Natural killer cell (primary cell): Measurements from ENCODE around the gene ART1. TPM values are rescaled to one million over a fixed set of nuclear protein-coding genes. Genes with fewer than 3 reads are reported as not detected.

Source experiments
- ATAC-seq, 3 donors: fragments of 150-1000 bp in 2 of 3; fragments of 200-7000 bp in 1 of 3; cut with Tn5 transposase; 1 replicate in 1 of 3; 2 replicates in 2 of 3; pipeline ENCODE4 v1.10.0; 2021; ENCODE audit warnings: mild to moderate bottlenecking in 2 of 3, moderate library complexity in 2 of 3
- DNase-seq, 2 donors: peaks; one replicate each; pipeline versions ENCODE4 v3.0.0 to v3.0.0-alpha.2; 2013 to 2021; ENCODE audit warnings: mixed read lengths in 1 of 2
- H3K27ac ChIP-seq: one replicate; pipeline ENCODE4 v1.5.1; 2013; ENCODE audit warnings: mild to moderate bottlenecking, low read length
- H3K27me3 ChIP-seq: one replicate; pipeline ENCODE4 v1.6.1; 2013; ENCODE audit warnings: low read length; ENCODE audit not compliant: control insufficient read depth, insufficient read depth
- H3K36me3 ChIP-seq: one replicate; pipeline ENCODE4 v1.6.1; 2013; ENCODE audit warnings: low read length; ENCODE audit not compliant: control insufficient read depth, insufficient read depth
- H3K4me1 ChIP-seq: one replicate; pipeline ENCODE4 v1.6.1; 2013; ENCODE audit warnings: low read length; ENCODE audit not compliant: control insufficient read depth, insufficient read depth
- H3K4me3 ChIP-seq: one replicate; pipeline ENCODE4 v1.5.1; 2013; ENCODE audit warnings: low read length
- H3K9me3 ChIP-seq: one replicate; pipeline ENCODE4 v1.6.1; 2013; ENCODE audit warnings: low read length; ENCODE audit not compliant: control insufficient read depth, insufficient read depth
- H3K27ac Mint-ChIP-seq, 2 donors: one replicate each; pipeline ENCODE4 v1.8.0; 2022; ENCODE audit warnings: mild to moderate bottlenecking in 2 of 2, mixed read lengths in 2 of 2, moderate library complexity in 1 of 2
- H3K27me3 Mint-ChIP-seq, 2 donors: one replicate each; pipeline ENCODE4 v1.8.0; 2022; ENCODE audit warnings: low read depth in 2 of 2, mixed read lengths in 2 of 2
- H3K36me3 Mint-ChIP-seq: one replicate; pipeline ENCODE4 v1.8.0; 2022; ENCODE audit warnings: mixed read lengths
- H3K4me1 Mint-ChIP-seq, 2 donors: one replicate each; pipeline ENCODE4 v1.8.0; 2022; ENCODE audit warnings: mixed read lengths in 2 of 2
- H3K4me3 Mint-ChIP-seq: one replicate; pipeline ENCODE4 v1.8.0; 2022; ENCODE audit warnings: mild to moderate bottlenecking, moderate library complexity, mixed read lengths
- H3K9me3 Mint-ChIP-seq, 2 donors: one replicate each; pipeline ENCODE4 v1.8.0; 2022; ENCODE audit warnings: mixed read lengths in 2 of 2
- CTCF ChIP-seq: fragments of 200-600 bp; IDR thresholded peaks from one replicate; pipeline ENCODE4 v1.8.0; 2022; ENCODE audit warnings: antibody characterized with exemption
- WGBS: methylation state at CpG from one replicate; pipeline ENCODE4 v1.1.7; 2013; ENCODE audit warnings: missing lambda C conversion rate; ENCODE audit not compliant: insufficient coverage; 5-methylcytosine and 5-hydroxymethylcytosine counted together
- intact Hi-C: fragments of 100-400 bp; cut with micrococcal nuclease; formaldehyde crosslinking; loops from one replicate; pipeline ENCODE4 v1.14.2; 2022
- total RNA-seq, 4 donors: library from RNA; stranded (reverse); fragments of 120-200 nt in 1 of 4; gene quantifications; one replicate each; pipeline versions ENCODE4 v1.2.3 to v1.2.4, GENCODE V29; 2013 to 2022

ART1 gene
- total RNA-seq, 3 donors from 2014 or later (not counting 1 experiment from before 2014, with no cell fraction given): not detected

- H3K4me3 ChIP-seq: no peak overlapping the region
- peaks cover 0 to 3% of the 10 kb centered on the region in 2 donors for H3K27me3 Mint-ChIP-seq
- H3K9me3 ChIP-seq: no peaks in the 10 kb centered on the region
- no peaks in the 10 kb centered on the region for H3K9me3 Mint-ChIP-seq
- no peak overlapping the region for H3K27ac ChIP-seq
- H3K27ac Mint-ChIP-seq: no peak overlapping the region
- ATAC-seq: no peak
- no peaks in the 10 kb centered on the region for H3K36me3 Mint-ChIP-seq
- H3K4me3 Mint-ChIP-seq: no peak overlapping the region
- intact Hi-C loops: no loop called here
- H3K4me1 ChIP-seq: peaks cover 9% of the 10 kb centered on the region
- H3K36me3 ChIP-seq: no peaks in the 10 kb centered on the region
- TF ChIP-seq CTCF: no peak
- H3K4me1 Mint-ChIP-seq: peaks cover 14% of the 10 kb centered on the region in 2 donors
- WGBS: 100% methylated on average over 2 of the region's 3 CpGs
- H3K27me3 ChIP-seq: no peaks in the 10 kb centered on the region
- DNase-seq: no peak
These were observed 32.8 kb upstream of the ART1 start for GRCh38 chr11:3611976-3612678.

- H3K27me3 Mint-ChIP-seq: peaks cover 0 to 3% of the 10 kb centered on the region in 2 donors
- Histone ChIP-seq H3K27me3 (no peaks in the 10 kb centered on the region), H3K36me3 (no peaks in the 10 kb centered on the region), H3K4me3 (no peak overlapping the region), H3K4me1 (peaks cover 9% of the 10 kb centered on the region), H3K27ac (no peak overlapping the region), H3K9me3 (no peaks in the 10 kb centered on the region)
- no peaks in the 10 kb centered on the region for H3K9me3 Mint-ChIP-seq
- ATAC-seq: peak; percentile 15 to 41 (median 24)
- H3K27ac Mint-ChIP-seq: peak overlapping the region in 1 of 2 donors; percentile 59
- TF ChIP-seq CTCF: no peak
- H3K36me3 Mint-ChIP-seq: no peaks in the 10 kb centered on the region
- H3K4me3 Mint-ChIP-seq: no peak overlapping the region
- H3K4me1 Mint-ChIP-seq: peaks cover 14% of the 10 kb centered on the region in 2 donors
- 29% methylated on average over 10 of the region's 10 CpGs for WGBS
- intact Hi-C loops: no loop called here
- DNase-seq: no peak
These were observed 30.8 kb upstream of the ART1 start for GRCh38 chr11:3613998-3614741.

- H3K27ac ChIP-seq: no peak overlapping the region
- Mint-ChIP-seq H3K4me1 (peaks cover 14% of the 10 kb centered on the region in 2 donors), H3K27me3 (peaks cover 0 to 3% of the 10 kb centered on the region in 2 donors), H3K36me3 (no peaks in the 10 kb centered on the region), H3K4me3 (no peak overlapping the region), H3K27ac (peak overlapping the region in 1 of 2 donors; percentile 59), H3K9me3 (no peaks in the 10 kb centered on the region)
- H3K27me3 ChIP-seq: no peaks in the 10 kb centered on the region
- intact Hi-C loops: no loop called here
- no peaks in the 10 kb centered on the region for H3K36me3 ChIP-seq
- no peaks in the 10 kb centered on the region for H3K9me3 ChIP-seq
- peaks cover 9% of the 10 kb centered on the region for H3K4me1 ChIP-seq
- DNase-seq: peak in 1 of 2 donors; percentile 66
- TF ChIP-seq CTCF: no peak
- 18% methylated on average over 5 of the region's 5 CpGs for WGBS
- peak; percentile 58 to 89 (median 73) for ATAC-seq
- no peak overlapping the region for H3K4me3 ChIP-seq
These were observed 30.2 kb upstream of the ART1 start for GRCh38 chr11:3614742-3615171.
